SK-N-SH (cell line): ENCODE results near the gene PRKAR1A. TPM values are rescaled to one million over a fixed set of nuclear protein-coding genes. Genes with fewer than 3 reads are reported as not detected.

ENCODE experiments used
- CTCF ChIA-PET: fragments of 300-600, 350-600 bp; formaldehyde crosslinking; extraction: SDS; loops from one replicate; lab custom pipeline; 2021; lab: Yijun Ruan, JAX
- POLR2A ChIA-PET: fragments of 350-600 bp; sonication (Branson Sonifier 250); formaldehyde crosslinking; extraction: SDS; loops from one replicate; lab custom pipeline; 2020; ENCODE audit warnings: antibody characterized with exemption, inconsistent platforms; lab: Yijun Ruan, JAX
- DNase-seq: peaks from one replicate; pipeline ENCODE4 v3.0.0; 2012
- H2AFZ ChIP-seq: fragments of 200-600 bp; sonication (generic); 2 replicates; pipeline ENCODE4 v1.8.1; 2016; ENCODE audit warnings: antibody characterized with exemption, mild to moderate bottlenecking, low read depth
- H3F3A ChIP-seq: fragments of 200-600 bp; sonication (generic); replicated peaks from 2 replicates; pipeline ENCODE3; 2016; ENCODE audit warnings: antibody characterized with exemption, mild to moderate bottlenecking; ENCODE audit not compliant: insufficient read depth
- H3K27ac ChIP-seq, 2 experiments: fragments of 200-500 bp in 1 of 2; fragments of 200-600 bp in 1 of 2; sonication (Bioruptor generic) in 1 of 2; sonication (generic), shearing (Covaris generic) in 1 of 2; 2 replicates each; pipeline versions ENCODE4 v1.5.1 to v1.6.1; 2014 to 2016; ENCODE audit warnings: low read depth in 2 of 2, inconsistent platforms in 1 of 2, low read length in 1 of 2, mild to moderate bottlenecking in 1 of 2, mixed read lengths in 1 of 2
- H3K27me3 ChIP-seq: fragments of 200-600 bp; sonication (generic), shearing (Covaris generic); 2 replicates; pipeline ENCODE4 v1.6.1; 2016; ENCODE audit warnings: mixed run types; ENCODE audit not compliant: insufficient read depth
- H3K36me3 ChIP-seq, 2 experiments: fragments of 200-500 bp in 1 of 2; fragments of 200-600 bp in 1 of 2; sonication (Bioruptor generic) in 1 of 2; sonication (generic) in 1 of 2; replicated peaks in 1 of 2; 2 replicates each; pipeline versions ENCODE3 to v1.5.1; 2014 to 2016; ENCODE audit warnings: low read length in 1 of 2, mild to moderate bottlenecking in 1 of 2; ENCODE audit not compliant: insufficient read depth in 2 of 2, control insufficient read depth in 1 of 2
- H3K4me1 ChIP-seq, 2 experiments: fragments of 200-500 bp in 1 of 2; fragments of 200-600 bp in 1 of 2; sonication (Bioruptor generic) in 1 of 2; sonication (generic), shearing (Covaris generic) in 1 of 2; 2 replicates each; pipeline versions ENCODE4 v1.5.1 to v1.6.1; 2014 to 2016; ENCODE audit warnings: low read depth in 1 of 2, low read length in 1 of 2, mixed run types in 1 of 2; ENCODE audit not compliant: insufficient read depth in 2 of 2, control insufficient read depth in 1 of 2
- H3K4me2 ChIP-seq: fragments of 200-600 bp; sonication (generic), shearing (Covaris generic); 2 replicates; pipeline ENCODE4 v1.6.1; 2017; ENCODE audit warnings: mixed run types
- H3K4me3 ChIP-seq, 2 experiments: fragments of 200-500 bp in 1 of 2; fragments of 200-600 bp in 1 of 2; sonication (Bioruptor generic) in 1 of 2; sonication (generic), shearing (Covaris generic) in 1 of 2; 2 replicates each; pipeline versions ENCODE4 v1.5.1 to v1.8.1; 2014 to 2016; ENCODE audit warnings: low read depth in 2 of 2, inconsistent platforms in 1 of 2, low read length in 1 of 2, mild to moderate bottlenecking in 1 of 2, mixed read lengths in 1 of 2, moderate library complexity in 1 of 2
- H3K79me2 ChIP-seq: fragments of 200-600 bp; sonication (generic); 2 replicates; pipeline ENCODE4 v1.8.1; 2017; ENCODE audit warnings: mild to moderate bottlenecking; ENCODE audit not compliant: insufficient read depth
- H3K9ac ChIP-seq: fragments of 200-600 bp; sonication (generic); 2 replicates; pipeline ENCODE4 v1.6.1; 2017; ENCODE audit warnings: mixed run types
- H3K9me2 ChIP-seq: fragments of 200-600 bp; sonication (generic); 2 replicates; pipeline ENCODE4 v1.6.1; 2017; ENCODE audit warnings: mixed run types
- H3K9me3 ChIP-seq: fragments of 200-600 bp; sonication (generic); 2 replicates; pipeline ENCODE4 v1.6.1; 2017; ENCODE audit warnings: mixed run types, mild to moderate bottlenecking, moderate library complexity
- H4K20me1 ChIP-seq: fragments of 200-600 bp; sonication (generic); 2 replicates; pipeline ENCODE4 v1.6.1; 2017; ENCODE audit warnings: mild to moderate bottlenecking, mixed run types; ENCODE audit not compliant: insufficient read depth
- CHD2 ChIP-seq: fragments of 150-350 bp; IDR thresholded peaks from 2 replicates; pipeline ENCODE4 v1.6.1; 2018; ENCODE audit warnings: low read length; ENCODE audit not compliant: partially characterized antibody
- CTCF ChIP-seq: fragments of 200-600 bp; sonication (generic); IDR thresholded peaks from 2 replicates; pipeline ENCODE4 v1.6.1; 2017; ENCODE audit warnings: antibody characterized with exemption, mild to moderate bottlenecking, moderate library complexity
- ELF1 ChIP-seq: IDR thresholded peaks from 2 replicates; pipeline ENCODE4 v1.4.0; 2012
- EP300 ChIP-seq, 2 experiments: IDR thresholded peaks; 2 replicates each; pipeline versions ENCODE4 v1.4.0 to v1.6.1; 2012; ENCODE audit warnings: borderline replicate concordance in 1 of 2, low read depth in 1 of 2, low read length in 1 of 2
- FOXM1 ChIP-seq: IDR thresholded peaks from 2 replicates; pipeline ENCODE4 v1.4.0; 2012; ENCODE audit warnings: low read depth, mild to moderate bottlenecking
- GABPA ChIP-seq: IDR thresholded peaks from 2 replicates; pipeline ENCODE4 v1.4.0; 2012; ENCODE audit warnings: low read depth, mild to moderate bottlenecking
- MAX ChIP-seq: IDR thresholded peaks from 2 replicates; pipeline ENCODE4 v1.4.0; 2012; ENCODE audit warnings: low read depth
- MEF2A ChIP-seq: IDR thresholded peaks from 2 replicates; pipeline ENCODE4 v1.4.0; 2012; ENCODE audit warnings: low read depth, borderline replicate concordance
- MXI1 ChIP-seq: IDR thresholded peaks from 2 replicates; pipeline ENCODE4 v1.6.1; 2012; ENCODE audit warnings: mild to moderate bottlenecking, low read depth, low read length, improper control_type of control experiment
- NRF1 ChIP-seq: IDR thresholded peaks from 2 replicates; pipeline ENCODE4 v1.6.1; 2012; ENCODE audit warnings: low read depth, mild to moderate bottlenecking, low read length
- PBX3 ChIP-seq: IDR thresholded peaks from 2 replicates; pipeline ENCODE4; 2012
- POLR2AphosphoS5 ChIP-seq: IDR thresholded peaks from 2 replicates; pipeline ENCODE4 v1.6.1; 2012; ENCODE audit warnings: low read depth, low read length
- RCOR1 ChIP-seq: fragments of 150-350 bp; IDR thresholded peaks from 2 replicates; pipeline ENCODE4 v1.6.1; 2017; ENCODE audit warnings: antibody characterized with exemption, low read length
- REST ChIP-seq: IDR thresholded peaks from 2 replicates; pipeline ENCODE4 v1.6.1; 2012; ENCODE audit warnings: mild to moderate bottlenecking, low read depth, low read length, moderate library complexity
- RFX5 ChIP-seq: IDR thresholded peaks from 2 replicates; pipeline ENCODE4 v1.6.1; 2012; ENCODE audit warnings: mild to moderate bottlenecking, improper control_type of control experiment, low read length
- RXRA ChIP-seq: IDR thresholded peaks from 2 replicates; pipeline ENCODE4 v1.4.0; 2012; ENCODE audit warnings: low read depth, mild to moderate bottlenecking, borderline replicate concordance
- SIN3A ChIP-seq: IDR thresholded peaks from 2 replicates; pipeline ENCODE4 v1.6.1; 2012; ENCODE audit warnings: low read depth, mild to moderate bottlenecking, low read length, moderate library complexity, borderline replicate concordance
- TAF1 ChIP-seq: IDR thresholded peaks from 2 replicates; pipeline ENCODE4 v1.6.1; 2012; ENCODE audit warnings: low read depth, mild to moderate bottlenecking, low read length, moderate library complexity, borderline replicate concordance
- TEAD4 ChIP-seq: IDR thresholded peaks from 2 replicates; pipeline ENCODE4 v1.4.0; 2012; ENCODE audit warnings: mild to moderate bottlenecking, borderline replicate concordance; ENCODE audit not compliant: insufficient read depth
- YY1 ChIP-seq: IDR thresholded peaks from 2 replicates; pipeline ENCODE4 v1.4.0; 2012; ENCODE audit warnings: low read depth, mild to moderate bottlenecking
- ZBTB33 ChIP-seq: IDR thresholded peaks from 2 replicates; pipeline ENCODE4 v1.4.0; 2012; ENCODE audit warnings: low read depth, borderline replicate concordance
- WGBS: methylation state at CpG from one replicate; pipeline ENCODE4 v1.1.6; 2017; ENCODE audit warnings: low lambda C conversion rate; 5-methylcytosine and 5-hydroxymethylcytosine counted together
- polyA plus RNA-seq, 3 experiments: library from polyadenylated mRNA; depleted of rRNA; stranded (reverse); fragments of >200 nt; gene quantifications; 2 replicates each; pipeline ENCODE4 v1.2.3, GENCODE V29; 2012

PRKAR1A gene
- polyA plus RNA-seq, 1 of the 3 experiments (the other 2 are of a cell fraction) = 195 TPM

- TF ChIP-seq SIN3A = no peak
- no peak for TF ChIP-seq EP300 (IDR thresholded peaks at IDR 0.05; ENCODE audit: borderline replicate concordance in 1 of 2, low read depth in 1 of 2, low read length in 1 of 2)
- no peak for TF ChIP-seq MXI1
- TF ChIP-seq ELF1 = no peak
- TF ChIP-seq TEAD4 = no peak
- TF ChIP-seq RCOR1 = no peak
- TF ChIP-seq MEF2A = no peak
- no peak for TF ChIP-seq CHD2
- no peak for TF ChIP-seq POLR2AphosphoS5
- no peak for TF ChIP-seq NRF1
- no peak for TF ChIP-seq RFX5
- no peak for TF ChIP-seq YY1
- no peak for TF ChIP-seq RXRA
- TF ChIP-seq, all 33 proteins: peak for 0
- Histone ChIP-seq H3K79me2 (no peaks in the 10 kb centered on the region), H2AFZ (no peak overlapping the region), H3K36me3 (no peaks in the 10 kb centered on the region), H3K27me3 (no peaks in the 10 kb centered on the region; the same call in 1 of the 2 replicates), H3K27ac (no peak overlapping the region), H3K4me1 (no peaks in the 10 kb centered on the region), H3F3A (no peaks in the 10 kb centered on the region), H3K4me2 (no peak overlapping the region), H3K4me3 (no peak overlapping the region), H3K9me3 (no peaks in the 10 kb centered on the region), H3K9me2 (no peaks in the 10 kb centered on the region), H3K9ac (no peak overlapping the region), H4K20me1 (no peaks in the 10 kb centered on the region)
- no peak for DNase-seq
- ChIA-PET CTCF (no interaction called here), POLR2A (no interaction called here)
- 27% methylated on average over 4 of the region's 4 CpGs for WGBS
Observed at GRCh38 chr17:68585643-68586042, 73.4 kb downstream of the PRKAR1A start.

GRCh38 chr17:68587026-68587425 lies 74.8 kb downstream of the PRKAR1A start:
- POLR2A ChIA-PET = no interaction called here
- no peak overlapping the region for H3K27ac ChIP-seq
- H3K36me3 ChIP-seq = no peaks in the 10 kb centered on the region
- no peaks in the 10 kb centered on the region for H3K79me2 ChIP-seq
- H3K27me3 ChIP-seq = no peaks in the 10 kb centered on the region; the same call in 1 of the 2 replicates
- no peaks in the 10 kb centered on the region for H3K4me1 ChIP-seq
- no peaks in the 10 kb centered on the region for H3F3A ChIP-seq
- no peak overlapping the region for H3K4me3 ChIP-seq
- no peaks in the 10 kb centered on the region for H4K20me1 ChIP-seq
- WGBS = 51% methylated on average over 5 of the region's 5 CpGs
- H2AFZ ChIP-seq = no peak overlapping the region
- no peaks in the 10 kb centered on the region for H3K9me2 ChIP-seq
- H3K9me3 ChIP-seq = no peaks in the 10 kb centered on the region
- CTCF ChIA-PET = interaction anchor here (1.1 to 1.3 kb wide), 2 partner anchors 10 to 27 kb away, joined by 3 to 4 read pairs; no protein-coding TSS in a partner anchor
- H3K9ac ChIP-seq = no peak overlapping the region
- DNase-seq = no peak
- no peak overlapping the region for H3K4me2 ChIP-seq
- TF ChIP-seq MAX = no peak
- no peak for TF ChIP-seq GABPA
- TF ChIP-seq REST = no peak
- no peak for TF ChIP-seq FOXM1
- no peak for TF ChIP-seq ZBTB33
- TF ChIP-seq TAF1 = no peak
- TF ChIP-seq PBX3 = no peak
- TF ChIP-seq CTCF = no peak
- TF ChIP-seq EP300 (IDR thresholded peaks at IDR 0.05; ENCODE audit: borderline replicate concordance in 1 of 2, low read depth in 1 of 2, low read length in 1 of 2) = no peak
- no peak for TF ChIP-seq TEAD4
